Sigmoid colon (tissue), 4 donors: ENCODE data around the gene UST.

ENCODE experiments used
- EP300 ChIP-seq, 4 donors: sonication (generic); formaldehyde crosslinking; IDR thresholded peaks; one replicate each; pipeline ENCODE4 v1.6.1; 2017; ENCODE audit warnings: antibody characterized with exemption in 4 of 4
- TF ChIP-seq, protein P1 (sequence below), 4 experiments: fragments of 450-650 bp in 3 of 4; fragments of 200-600 bp in 1 of 4; IDR thresholded peaks; one replicate each; pipeline ENCODE4 v1.5.1; 2016 to 2019; ENCODE audit warnings: antibody characterized with exemption in 4 of 4, mild to moderate bottlenecking in 3 of 4, moderate library complexity in 2 of 4

DNA sequence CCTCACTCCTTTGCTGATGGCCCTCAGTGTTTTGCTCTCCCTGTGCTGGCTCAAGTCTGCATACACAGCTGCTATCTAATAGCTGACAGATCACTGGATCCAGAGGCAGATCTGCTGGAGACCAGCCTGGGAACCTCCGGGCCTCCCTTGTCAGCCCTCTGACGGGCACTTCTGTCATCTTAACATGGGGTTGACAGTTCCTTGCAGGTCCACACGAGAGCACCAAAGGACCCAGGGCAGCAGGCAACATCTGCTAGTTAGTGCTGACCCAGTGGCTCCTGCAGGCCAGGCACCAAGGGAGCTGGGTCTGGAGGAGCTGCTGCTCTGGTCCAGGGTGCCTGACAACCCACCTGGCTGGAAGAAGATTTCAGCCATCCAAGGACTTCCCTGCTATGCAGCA is 208.1 kb downstream of the UST start:
- TF ChIP-seq, protein P1, sequence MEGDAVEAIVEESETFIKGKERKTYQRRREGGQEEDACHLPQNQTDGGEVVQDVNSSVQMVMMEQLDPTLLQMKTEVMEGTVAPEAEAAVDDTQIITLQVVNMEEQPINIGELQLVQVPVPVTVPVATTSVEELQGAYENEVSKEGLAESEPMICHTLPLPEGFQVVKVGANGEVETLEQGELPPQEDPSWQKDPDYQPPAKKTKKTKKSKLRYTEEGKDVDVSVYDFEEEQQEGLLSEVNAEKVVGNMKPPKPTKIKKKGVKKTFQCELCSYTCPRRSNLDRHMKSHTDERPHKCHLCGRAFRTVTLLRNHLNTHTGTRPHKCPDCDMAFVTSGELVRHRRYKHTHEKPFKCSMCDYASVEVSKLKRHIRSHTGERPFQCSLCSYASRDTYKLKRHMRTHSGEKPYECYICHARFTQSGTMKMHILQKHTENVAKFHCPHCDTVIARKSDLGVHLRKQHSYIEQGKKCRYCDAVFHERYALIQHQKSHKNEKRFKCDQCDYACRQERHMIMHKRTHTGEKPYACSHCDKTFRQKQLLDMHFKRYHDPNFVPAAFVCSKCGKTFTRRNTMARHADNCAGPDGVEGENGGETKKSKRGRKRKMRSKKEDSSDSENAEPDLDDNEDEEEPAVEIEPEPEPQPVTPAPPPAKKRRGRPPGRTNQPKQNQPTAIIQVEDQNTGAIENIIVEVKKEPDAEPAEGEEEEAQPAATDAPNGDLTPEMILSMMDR (IDR thresholded peaks at IDR 0.05), result no peak
- no peak for TF ChIP-seq EP300 (IDR thresholded peaks at IDR 0.05)
